Measurements from ENCODE around the gene RALGAPA1.
"Not testable (repeated sequence)": the region's sequence is repeated elsewhere in the genome, so short reads cannot be mapped to it uniquely, and the experiment has no call there.

GRCh38 chr14:35626947-35627346 is 182.1 kb downstream of the RALGAPA1 start:
- not testable (repeated sequence) for TF ChIP-seq CTCF (IDR thresholded peaks at IDR 0.05; ENCODE audit: borderline replicate concordance, extremely low read depth, low read length, poor library complexity, severe bottlenecking); EZH2 (IDR thresholded peaks at IDR 0.05; ENCODE audit: borderline replicate concordance, low read depth, low read length, severe bottlenecking)

Data from DND-41 (cell line).